Stimulated activated CD4-positive, alpha-beta T cell treated with anti-CD3 and anti-CD28 coated beads, Interleukin-4, amount 100 ng/mL, for 1 hour (primary cell): ENCODE results near the gene SMYD5.
A peak's percentile ranks its signal among the peaks of the same experiment; 100 is the strongest.
"Not testable (repeated sequence)": the region's sequence is repeated elsewhere in the genome, so short reads cannot be mapped to it uniquely, and the experiment has no call there.

Source experiments
- DNase-seq: peaks from one replicate; pipeline ENCODE4 v3.0.0-alpha.2; 2020

Gene SMYD5

GRCh38 chr2:73262108-73262651, 48.1 kb downstream of the SMYD5 start:
- no peak for DNase-seq

GRCh38 chr2:73262691-73263429, 48.8 kb downstream of the SMYD5 start:
- DNase-seq = not testable (repeated sequence)

- DNase-seq = no peak
These were observed 49.7 kb downstream of the SMYD5 start for GRCh38 chr2:73263540-73264331.

GRCh38 chr2:73264332-73264606, 50.2 kb downstream of the SMYD5 start:
- DNase-seq = no peak

- no peak for DNase-seq
These were observed 50.7 kb downstream of the SMYD5 start for GRCh38 chr2:73264783-73265182.

GRCh38 chr2:73265298-73266060, 51.4 kb downstream of the SMYD5 start:
- no peak for DNase-seq

GRCh38 chr2:73266061-73266901, 52.2 kb downstream of the SMYD5 start:
- no peak for DNase-seq

GRCh38 chr2:73267008-73267407, 53.0 kb downstream of the SMYD5 start:
- no peak for DNase-seq

- no peak for DNase-seq
These were observed 54.4 kb downstream of the SMYD5 start for GRCh38 chr2:73268366-73268829.

- peak; percentile 73 for DNase-seq
These were observed 55.0 kb downstream of the SMYD5 start for GRCh38 chr2:73268830-73269685.

- no peak for DNase-seq
These were observed 55.8 kb downstream of the SMYD5 start for GRCh38 chr2:73269686-73270465.

GRCh38 chr2:73272270-73272669, 58.2 kb downstream of the SMYD5 start:
- DNase-seq = no peak
